GM12875 (cell line): ENCODE results near the gene KCNH4.
"Not testable (repeated sequence)": the region's sequence is repeated elsewhere in the genome, so short reads cannot be mapped to it uniquely, and the experiment has no call there.

Source experiments
- H3K4me3 ChIP-seq: one replicate; pipeline ENCODE4 v1.5.1; 2011; ENCODE audit warnings: low read depth, low read length, control low read depth
- CTCF ChIP-seq: IDR thresholded peaks from 2 replicates; pipeline ENCODE4 v1.5.1; 2011; ENCODE audit warnings: low read depth, mild to moderate bottlenecking, control low read depth, inconsistent platforms, low read length, moderate library complexity, borderline replicate concordance; ENCODE audit not compliant: insufficient read depth

Gene KCNH4

GRCh38 chr17:42180922-42181850 is at the start of gene KCNH4:
Gene KCNH4 (minus strand): TSS chr17:42181142. CDS start chr17:42180945, 197 bp downstream.
- H3K4me3 ChIP-seq = peak within 1 kb of the TSS; percentile 61
- peak; percentile 76 for TF ChIP-seq CTCF

- no peak for TF ChIP-seq CTCF
- H3K4me3 ChIP-seq = no peak overlapping the region
These were observed 49.3 kb upstream of the KCNH4 start for GRCh38 chr17:42230225-42230624.

- TF ChIP-seq CTCF = no peak
- no peak overlapping the region for H3K4me3 ChIP-seq
These were observed 47.1 kb upstream of the KCNH4 start for GRCh38 chr17:42227849-42228700.

GRCh38 chr17:42225646-42226045 is 44.7 kb upstream of the KCNH4 start:
- H3K4me3 ChIP-seq = no peak overlapping the region
- no peak for TF ChIP-seq CTCF

DNA sequence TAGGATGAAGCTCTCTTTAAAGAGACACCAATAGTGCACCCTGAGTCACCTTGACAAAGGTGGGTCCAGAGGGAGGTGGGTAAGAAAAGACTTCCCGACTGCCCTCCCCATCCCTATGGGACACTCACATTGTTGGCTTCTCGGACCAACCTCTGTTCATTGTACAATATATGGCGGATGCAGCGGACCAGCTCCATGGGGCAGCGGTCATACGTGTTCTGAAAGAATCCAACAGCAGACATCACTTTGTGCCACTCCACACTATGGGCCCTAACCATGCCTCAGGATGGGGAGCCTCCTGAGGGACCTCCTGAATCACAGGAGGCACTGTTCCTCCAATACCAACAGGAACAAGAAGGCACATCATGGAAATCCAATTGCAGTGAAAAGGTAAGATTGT is 43.7 kb upstream of the KCNH4 start:
- TF ChIP-seq CTCF = no peak
- no peak overlapping the region for H3K4me3 ChIP-seq

GRCh38 chr17:42221886-42222745 is 41.2 kb upstream of the KCNH4 start:
- H3K4me3 ChIP-seq = no peak overlapping the region
- peak; percentile 74 for TF ChIP-seq CTCF

- not testable (repeated sequence) for H3K4me3 ChIP-seq
These were observed 38.3 kb upstream of the KCNH4 start for GRCh38 chr17:42219280-42219679.
